GM12878 (cell line): ENCODE results near the gene CLEC2B. TPM values are rescaled to one million over a fixed set of nuclear protein-coding genes. Genes with fewer than 3 reads are reported as not detected.

ENCODE experiments used
- ATAC-seq: fragments of 200-7000 bp; cut with Tn5 transposase; 3 replicates; pipeline ENCODE4 v1.9.1; 2020; ENCODE audit warnings: mild to moderate bottlenecking, moderate library complexity
- BruUV-seq: library from RNA; stranded (reverse); fragments of 400-500 nt; replicated peaks from 2 replicates; lab custom pipeline; 2021; lab: Mats Ljungman, UMichigan
- CTCF ChIA-PET: fragments of 300-600 bp; sonication (Branson Sonifier 250); formaldehyde crosslinking; extraction: SDS; loops from one replicate; lab custom pipeline; 2021; ENCODE audit warnings: inconsistent platforms; lab: Yijun Ruan, JAX
- POLR2A ChIA-PET: fragments of 350-600 bp; formaldehyde crosslinking; extraction: SDS; loops from one replicate; lab custom pipeline; 2021; ENCODE audit warnings: inconsistent platforms; lab: Charles Lee
- RAD21 ChIA-PET: fragments of 300-600 bp; sonication (Branson Sonifier 250); formaldehyde crosslinking; loops from one replicate; lab custom pipeline; 2023; ENCODE audit warnings: antibody characterized with exemption; ENCODE audit not compliant: unreplicated experiment; lab: Charles Lee
- SMC1A ChIA-PET: fragments of 300-600 bp; sonication (Branson Sonifier 250); formaldehyde crosslinking; loops from one replicate; lab custom pipeline; 2023; ENCODE audit not compliant: unreplicated experiment, uncharacterized antibody; lab: Charles Lee
- DNase-seq: peaks from one replicate; pipeline ENCODE4 v3.0.0-alpha.2; 2011; ENCODE audit warnings: low read depth, low spot score
- FAIRE-seq: peaks from 3 replicates; lab custom pipeline; 2011; peaks lifted over from hg19 to GRCh38; lab: Jason Lieb, UNC
- H2AFZ ChIP-seq: 2 replicates; pipeline ENCODE4 v1.6.0; 2011; ENCODE audit warnings: low read depth, low read length, control low read depth; ENCODE audit not compliant: control insufficient read depth
- H3K27ac ChIP-seq: 2 replicates; pipeline ENCODE4 v1.5.1; 2011; ENCODE audit warnings: control low read depth; ENCODE audit not compliant: control insufficient read depth, insufficient read depth
- H3K27me3 ChIP-seq, 2 experiments: replicated peaks in 1 of 2; 2 replicates each; pipeline versions ENCODE4 v1.6.0 to v1.6.1; 2011; ENCODE audit warnings: low read length in 1 of 2; ENCODE audit not compliant: control insufficient read depth in 2 of 2, insufficient read depth in 2 of 2
- H3K36me3 ChIP-seq, 2 experiments: 2 replicates each; pipeline ENCODE4 v1.5.1; 2011; ENCODE audit warnings: low read length in 1 of 2; ENCODE audit not compliant: control insufficient read depth in 2 of 2, insufficient read depth in 2 of 2
- H3K4me1 ChIP-seq: 2 replicates; pipeline ENCODE4 v1.6.1; 2011; ENCODE audit warnings: mild to moderate bottlenecking, low read length, moderate library complexity, mixed read lengths; ENCODE audit not compliant: control insufficient read depth, insufficient read depth
- H3K4me2 ChIP-seq: 2 replicates; pipeline ENCODE4 v1.6.0; 2011; ENCODE audit warnings: control low read depth; ENCODE audit not compliant: control insufficient read depth, insufficient read depth
- H3K4me3 ChIP-seq: fragments of 200-600 bp; sonication (generic); 2 replicates; pipeline ENCODE4 v1.5.1; 2016
- H3K79me2 ChIP-seq: 2 replicates; pipeline ENCODE4 v1.6.0; 2011; ENCODE audit warnings: low read length; ENCODE audit not compliant: control insufficient read depth, insufficient read depth
- H3K9ac ChIP-seq: 2 replicates; pipeline ENCODE4 v1.8.0; 2011; ENCODE audit warnings: low read length, control low read depth, mixed read lengths; ENCODE audit not compliant: control insufficient read depth, insufficient read depth
- H3K9me3 ChIP-seq: replicated peaks from 3 replicates; pipeline ENCODE4 v1.5.1; 2011; ENCODE audit warnings: mild to moderate bottlenecking, low read length; ENCODE audit not compliant: control insufficient read depth, insufficient read depth
- H4K20me1 ChIP-seq: 2 replicates; pipeline ENCODE4 v1.6.0; 2011; ENCODE audit not compliant: control insufficient read depth, insufficient read depth
- BHLHE40 ChIP-seq, 2 experiments: fragments of 450-650 bp in 1 of 2; IDR thresholded peaks; 2 replicates each; pipeline ENCODE4 v1.6.1; 2011 to 2017; ENCODE audit warnings: low read depth in 2 of 2, borderline replicate concordance in 1 of 2, improper control_type of control experiment in 1 of 2, low read length in 1 of 2, mild to moderate bottlenecking in 1 of 2
- SMC3 ChIP-seq: IDR thresholded peaks from 2 replicates; pipeline ENCODE4 v1.6.1; 2011; ENCODE audit warnings: low read length, improper control_type of control experiment, borderline replicate concordance
- WGBS: methylation state at CpG from one replicate; pipeline ENCODE4 v1.1.6; 2016; ENCODE audit warnings: low lambda C conversion rate; ENCODE audit not compliant: insufficient replicate concordance, insufficient coverage; ENCODE audit errors: missing lambda C conversion rate; 5-methylcytosine and 5-hydroxymethylcytosine counted together
- in situ Hi-C: fragments of 300-500 bp; cut with MboI; formaldehyde crosslinking; loops from 9 replicates; pipeline ENCODE4 v1.14.3; 2018; ENCODE audit warnings: mixed read lengths
- intact Hi-C: fragments of 100-400 bp; cut with micrococcal nuclease; formaldehyde crosslinking; loops from one replicate; pipeline ENCODE4 v1.14.2; 2022; ENCODE audit not compliant: unreplicated experiment
- polyA plus RNA-seq, 11 experiments: library from polyadenylated mRNA; depleted of rRNA in 4 of 11; unstranded in 6 of 11; stranded (reverse) in 5 of 11; fragments of >200 nt; fragmentation: Nextera tagmentation in 4 of 11; fragmentation: Illumina TruSeq in 1 of 11; extraction: Ambion mirVana in 4 of 11; extraction: Trizol in 1 of 11; gene quantifications; 1 replicate in 1 of 11; 2 replicates in 10 of 11; pipeline versions ENCODE4 v1.2.1 to v1.2.3, GENCODE V29; 2011 to 2016; ENCODE audit warnings: inconsistent platforms in 2 of 11, missing spikeins in 2 of 11, low read depth in 1 of 11
- total RNA-seq, 4 experiments: library from RNA; depleted of rRNA in 3 of 4; stranded (reverse); fragments of >200 nt in 3 of 4; fragmentation: Illumina TruSeq in 1 of 4; extraction: Trizol in 1 of 4; gene quantifications; 2 replicates each; pipeline versions ENCODE4 v1.2.1 to v1.2.3, GENCODE V29; 2013 to 2021
- TF ChIP-seq, protein P1 (sequence below): IDR thresholded peaks from 2 replicates; pipeline ENCODE4 v1.6.1; 2011; ENCODE audit warnings: low read depth, low read length, improper control_type of control experiment, borderline replicate concordance

The CLEC2B gene
- total and polyA plus RNA-seq, 10 of the 15 experiments (the other 5 are each of a cell fraction or from before 2014, with no cell fraction given): 7.1 to 21.6 (median 12.0) TPM

DNA sequence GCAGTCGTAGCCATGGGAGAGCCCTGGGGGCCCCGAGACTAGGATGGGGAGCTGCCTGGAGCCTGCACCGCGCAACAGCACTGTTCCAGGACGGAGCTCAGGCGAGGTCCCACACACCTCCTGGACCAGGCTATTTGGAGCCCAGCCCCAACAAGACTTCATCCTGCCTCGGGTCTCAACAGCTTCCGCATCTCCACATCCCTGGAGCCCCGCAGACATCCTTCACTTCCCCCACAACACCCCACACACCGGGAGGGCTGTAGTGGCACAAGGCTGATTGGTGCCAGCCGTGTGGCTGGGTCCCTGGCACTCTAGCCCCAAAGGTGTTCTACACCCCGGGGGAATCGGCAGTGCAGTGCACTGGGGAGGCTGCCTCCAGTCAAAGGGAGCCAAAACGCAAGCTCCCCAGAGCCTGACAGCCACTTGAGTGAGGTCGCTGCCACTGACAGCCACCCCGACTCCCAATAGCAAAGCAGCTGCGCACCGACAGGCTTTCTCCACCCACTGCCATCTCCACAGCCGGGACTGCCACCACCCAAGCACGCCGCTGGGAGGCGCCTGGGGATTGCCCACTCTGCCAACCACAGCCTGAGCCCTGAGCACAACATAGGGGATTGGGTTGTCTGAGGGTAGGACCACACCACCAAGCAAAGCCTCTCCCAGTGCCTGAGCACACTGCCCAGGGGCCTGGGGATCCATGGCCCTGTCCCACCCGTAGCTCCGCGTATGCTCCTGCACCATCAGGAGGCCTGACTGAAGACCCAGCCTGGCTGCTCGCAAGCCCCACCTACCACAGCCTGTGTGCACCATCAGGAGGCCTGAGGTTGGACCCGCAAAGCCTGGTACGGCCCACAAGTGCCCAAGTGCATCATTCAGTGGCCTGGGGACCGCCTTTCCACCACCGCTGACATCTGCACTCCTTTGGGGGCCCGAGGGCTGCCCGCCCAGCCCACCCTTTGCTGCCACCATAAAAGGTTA is 55.0 kb downstream of the CLEC2B start (continued):
- peak; percentile 84 for TF ChIP-seq SMC3
- TF ChIP-seq, all 136 proteins: peak for 11

DNA sequence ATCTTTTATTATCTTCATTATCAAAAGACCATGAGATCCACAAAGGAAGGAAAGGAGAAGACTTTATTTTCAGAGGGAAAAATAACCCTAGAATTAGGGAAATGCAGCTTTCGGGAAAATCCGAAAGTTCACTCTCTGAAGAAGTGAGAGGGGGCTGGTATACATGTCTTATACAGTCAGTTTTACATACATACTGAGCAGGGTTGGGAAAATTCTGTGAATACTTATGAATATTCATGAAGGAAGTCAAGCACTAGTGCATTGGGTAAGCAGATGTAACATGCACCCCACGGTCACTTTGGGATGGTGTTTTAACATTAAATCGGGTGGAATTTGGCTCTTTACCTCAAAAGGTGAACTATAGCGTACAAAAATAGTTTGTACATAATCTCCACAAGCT is 57.5 kb downstream of the CLEC2B start:
- no peak overlapping the region for H3K4me2 ChIP-seq
- in situ Hi-C loops: no loop called here
- ChIA-PET POLR2A (no interaction called here), RAD21 (no interaction called here), SMC1A (interaction anchor here (0.6 to 6.5 kb wide), 3 partner anchors 42 to 116 kb away, joined by 3 to 34 read pairs (median 3); no protein-coding TSS in a partner anchor), CTCF (interaction anchor here (1.0 to 7.8 kb wide), 5 partner anchors 12 to 62 kb away, joined by 3 to 67 read pairs (median 3); no protein-coding TSS in a partner anchor)
- H3K4me3 ChIP-seq: no peak overlapping the region
- FAIRE-seq: no peak
- ATAC-seq: no peak
- no TSS peak for BruUV-seq
- TF ChIP-seq BHLHE40 (IDR thresholded peaks at IDR 0.05; ENCODE audit: borderline replicate concordance in 1 of 2, low read depth in 2 of 2, low read length in 1 of 2): no peak
- TF ChIP-seq, protein P1, sequence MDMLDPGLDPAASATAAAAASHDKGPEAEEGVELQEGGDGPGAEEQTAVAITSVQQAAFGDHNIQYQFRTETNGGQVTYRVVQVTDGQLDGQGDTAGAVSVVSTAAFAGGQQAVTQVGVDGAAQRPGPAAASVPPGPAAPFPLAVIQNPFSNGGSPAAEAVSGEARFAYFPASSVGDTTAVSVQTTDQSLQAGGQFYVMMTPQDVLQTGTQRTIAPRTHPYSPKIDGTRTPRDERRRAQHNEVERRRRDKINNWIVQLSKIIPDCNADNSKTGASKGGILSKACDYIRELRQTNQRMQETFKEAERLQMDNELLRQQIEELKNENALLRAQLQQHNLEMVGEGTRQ: no peak
- no peak for DNase-seq
- WGBS: 37% methylated on average over 5 of the region's 5 CpGs
- H3K36me3 ChIP-seq: no peaks in the 10 kb centered on the region
- H3K9me3 ChIP-seq: no peaks in the 10 kb centered on the region
- H3K79me2 ChIP-seq: no peaks in the 10 kb centered on the region
- no peaks in the 10 kb centered on the region for H4K20me1 ChIP-seq
- no peaks in the 10 kb centered on the region; a peak in 2 of 4 replicates for H3K27me3 ChIP-seq
- H3K27ac ChIP-seq: no peak overlapping the region
- H3K4me1 ChIP-seq: no peaks in the 10 kb centered on the region
- intact Hi-C loops: loop anchor here (10.0 kb wide), 1 partner anchor 203 kb away; the partner anchor contains the start of gene CLEC12B
- H2AFZ ChIP-seq: no peak overlapping the region
- H3K9ac ChIP-seq: no peak overlapping the region
